HG03439 (cell line): ENCODE results near the gene NPIPB12.
"Not testable (repeated sequence)": the region's sequence is repeated elsewhere in the genome, so short reads cannot be mapped to it uniquely, and the experiment has no call there.

Experiments
- ATAC-seq: cut with Tn5 transposase; IDR thresholded peaks from one replicate; pipeline ENCODE4 v1.9.1; 2021; ENCODE audit warnings: mild to moderate bottlenecking, moderate library complexity; ENCODE audit not compliant: unreplicated experiment

The NPIPB12 gene

DNA sequence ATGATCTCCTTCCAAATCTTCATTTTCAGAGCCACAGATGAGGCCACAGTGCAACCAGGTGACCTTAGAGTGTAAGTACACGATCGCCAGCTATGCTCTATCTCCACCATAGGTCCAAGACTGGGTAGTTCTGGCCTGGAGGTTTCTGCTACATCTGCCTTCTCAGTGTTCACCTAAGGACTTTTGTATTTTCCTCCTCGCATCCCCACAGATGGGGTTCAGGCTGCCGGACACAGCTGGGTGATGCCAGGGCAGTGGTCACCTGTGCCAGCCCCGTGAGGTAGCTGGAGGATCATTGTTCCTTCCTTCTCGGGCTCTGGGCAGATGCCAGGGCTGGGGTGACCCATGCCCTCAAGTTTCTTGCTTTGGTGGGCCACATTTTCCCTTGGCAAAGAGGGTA, at the start of gene NPIPB12:
TSS of gene NPIPB12 (minus strand) at position 101 of the 400 bp plus-strand sequence.
- not testable (repeated sequence) for ATAC-seq

DNA sequence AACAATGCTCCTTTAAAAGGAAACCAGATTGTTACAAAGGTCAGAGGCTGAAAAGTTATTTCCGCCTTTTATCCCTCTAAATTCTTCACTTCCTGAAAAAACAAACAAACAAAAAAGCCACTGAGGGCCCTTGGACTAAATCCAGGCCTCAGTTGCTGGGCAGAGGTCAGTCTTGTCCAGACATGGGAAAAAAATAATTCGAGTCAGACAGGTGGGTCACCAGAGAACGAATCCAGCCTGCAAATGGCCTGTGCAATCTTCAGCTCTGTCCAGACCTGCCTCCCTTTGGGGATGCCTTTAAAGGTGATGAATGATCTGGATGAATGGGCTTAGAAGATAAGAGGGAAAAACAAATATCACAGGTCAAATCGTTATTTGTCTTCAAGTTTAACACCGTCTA, 15.3 kb upstream of the NPIPB12 start:
- not testable (repeated sequence) for ATAC-seq

DNA sequence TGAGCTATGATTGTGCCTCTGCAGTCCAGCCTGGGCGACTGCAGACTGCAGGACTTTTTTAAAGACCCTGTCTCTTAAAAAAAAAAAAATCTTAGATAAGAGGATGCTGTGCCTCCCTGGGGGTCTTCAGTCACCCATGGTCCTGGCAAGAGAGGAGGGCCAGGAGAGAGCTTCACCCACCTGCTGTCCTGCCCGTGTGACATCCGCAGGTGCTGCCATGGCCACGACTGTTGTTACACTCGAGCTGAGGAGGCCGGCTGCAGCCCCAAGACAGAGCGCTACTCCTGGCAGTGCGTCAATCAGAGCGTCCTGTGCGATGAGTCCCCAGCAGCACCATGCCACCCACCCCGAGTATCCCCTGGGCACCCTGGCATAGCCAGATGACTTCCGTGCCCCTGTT, 23.9 kb downstream of the NPIPB12 start:
- ATAC-seq, result not testable (repeated sequence)

DNA sequence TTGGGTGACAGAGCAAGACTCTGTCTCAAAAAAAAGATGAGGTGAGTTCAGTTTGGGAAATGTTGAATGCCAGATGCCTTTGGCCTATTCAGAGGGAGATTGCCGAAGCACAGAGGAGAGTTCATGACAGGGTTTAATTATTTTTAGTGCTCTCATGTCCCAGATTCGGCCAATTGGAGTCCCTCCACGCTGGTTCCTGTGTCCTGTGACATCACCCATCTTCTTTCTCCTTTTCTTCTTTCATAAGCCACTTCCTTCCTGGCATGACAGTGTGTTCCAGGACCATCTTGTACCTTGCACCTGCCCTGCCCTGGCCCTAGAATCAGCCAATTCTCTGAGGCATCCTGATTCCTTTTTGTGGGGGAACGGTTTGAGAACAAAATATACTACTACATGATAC, 34.1 kb downstream of the NPIPB12 start:
- not testable (repeated sequence) for ATAC-seq

DNA sequence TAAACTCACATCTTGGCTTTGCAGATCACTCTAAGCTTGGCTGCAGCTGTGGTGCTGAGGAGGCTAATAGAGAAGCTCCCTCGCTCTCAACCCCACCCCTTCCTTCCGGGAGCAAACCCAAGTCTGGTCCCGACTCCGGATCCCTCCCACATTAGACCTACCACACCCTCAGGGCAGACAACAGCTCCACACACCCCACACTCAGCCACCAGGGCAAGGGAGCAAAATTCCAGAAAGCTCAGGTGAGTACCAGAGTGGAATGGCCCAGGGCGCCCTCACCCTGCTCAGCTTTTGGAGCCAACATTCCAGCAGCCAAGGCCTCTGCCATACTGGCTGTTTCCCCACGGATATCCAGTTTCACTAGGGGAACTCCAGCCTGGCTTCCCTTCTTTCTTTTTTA, 36.5 kb downstream of the NPIPB12 start:
- not testable (repeated sequence) for ATAC-seq

DNA sequence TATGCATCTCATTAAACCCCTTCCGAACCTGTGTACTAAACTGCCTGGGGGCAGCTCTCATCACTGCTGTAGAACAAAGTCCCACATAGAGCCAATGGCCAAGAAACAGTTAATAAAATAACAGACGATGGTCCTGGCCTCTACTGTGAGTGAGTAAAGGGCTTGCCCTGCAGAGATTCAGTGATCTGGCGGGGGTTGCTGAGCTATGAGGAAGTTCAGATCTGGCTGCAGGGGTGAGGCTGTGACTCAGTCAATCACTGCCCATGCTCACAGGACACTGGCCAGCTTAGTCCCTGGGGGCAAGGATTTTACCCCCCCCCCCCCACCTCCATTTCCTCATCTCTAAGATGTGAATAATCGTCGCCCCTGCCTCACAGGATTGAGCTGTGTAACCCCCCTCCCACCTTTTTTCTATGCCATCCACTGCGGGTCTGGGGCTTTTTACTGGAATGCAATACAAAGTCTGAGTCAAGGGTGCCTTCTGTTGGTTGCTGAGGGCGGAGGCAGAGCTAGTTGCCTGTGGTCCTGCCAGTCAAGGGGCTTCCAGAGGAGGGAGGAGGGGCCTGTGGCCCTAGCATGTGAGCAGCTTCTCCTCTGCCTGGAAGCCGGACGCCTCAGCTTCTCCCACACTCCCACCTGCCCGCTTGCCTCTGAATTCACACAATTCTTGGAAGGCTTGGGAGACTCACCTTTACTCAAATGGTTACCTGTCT, 38.4 kb downstream of the NPIPB12 start:
- not testable (repeated sequence) for ATAC-seq

DNA sequence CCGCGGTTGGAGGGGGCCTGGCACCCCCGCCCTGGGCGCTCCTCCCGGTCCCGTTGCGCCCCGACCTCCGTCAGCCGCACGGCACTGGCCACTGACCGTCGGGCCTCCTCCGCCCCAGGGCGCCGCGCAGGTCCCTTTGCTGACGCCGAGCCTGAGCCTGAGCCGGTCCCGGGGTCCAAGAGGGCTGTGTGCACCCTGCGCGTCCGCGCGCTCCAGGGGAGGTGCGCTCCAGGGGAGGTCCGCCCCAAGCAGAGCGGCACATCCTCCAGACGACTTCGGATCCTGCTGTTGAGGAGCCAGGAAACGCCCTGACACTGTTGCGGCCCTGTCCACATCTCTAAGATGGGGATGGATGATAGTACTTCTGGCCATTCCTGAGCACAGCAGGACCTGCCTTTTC, 39.3 kb downstream of the NPIPB12 start:
- ATAC-seq, result not testable (repeated sequence)

DNA sequence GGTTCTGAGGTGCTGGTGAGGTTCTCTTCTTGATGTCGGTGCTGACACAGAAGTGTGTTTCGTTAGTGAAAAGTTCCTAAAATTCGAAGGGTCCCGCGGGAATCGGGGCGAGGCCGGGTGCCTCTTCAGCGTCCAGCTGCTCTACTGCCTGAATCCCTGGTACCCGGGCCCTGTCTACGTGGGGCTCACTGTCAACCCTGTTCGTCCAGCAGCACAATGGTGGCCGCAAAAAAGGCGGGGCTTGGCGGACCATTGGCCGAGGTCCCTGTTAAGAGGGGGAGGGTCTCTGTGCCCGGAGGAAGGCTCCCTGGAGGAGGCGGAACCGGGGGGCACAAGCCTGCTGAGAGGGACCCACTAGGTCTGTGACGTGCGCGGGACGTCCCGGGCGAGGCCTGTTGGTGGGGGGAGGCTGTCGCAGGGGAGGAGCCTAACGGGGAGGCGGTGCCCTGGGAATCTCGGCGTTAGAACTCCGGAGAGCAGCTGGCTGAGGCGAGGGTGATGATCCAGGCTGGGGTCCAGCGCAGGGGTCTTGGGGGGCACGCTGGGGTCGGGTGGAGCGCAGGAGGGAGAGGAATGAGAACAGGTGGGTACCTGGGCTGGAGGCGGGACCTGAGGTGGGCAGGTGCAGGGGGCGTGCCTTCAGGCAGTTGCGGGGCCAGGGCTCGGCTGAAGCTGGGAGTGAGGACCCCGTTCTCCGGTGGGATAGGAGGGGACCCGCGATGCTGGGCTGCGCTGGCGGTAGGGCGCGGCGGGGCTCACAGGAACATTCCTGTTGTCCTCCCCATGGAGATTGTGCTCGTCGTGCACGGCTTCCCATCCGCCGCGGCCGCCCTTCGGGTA, 40.0 kb downstream of the NPIPB12 start:
- not testable (repeated sequence) for ATAC-seq

DNA sequence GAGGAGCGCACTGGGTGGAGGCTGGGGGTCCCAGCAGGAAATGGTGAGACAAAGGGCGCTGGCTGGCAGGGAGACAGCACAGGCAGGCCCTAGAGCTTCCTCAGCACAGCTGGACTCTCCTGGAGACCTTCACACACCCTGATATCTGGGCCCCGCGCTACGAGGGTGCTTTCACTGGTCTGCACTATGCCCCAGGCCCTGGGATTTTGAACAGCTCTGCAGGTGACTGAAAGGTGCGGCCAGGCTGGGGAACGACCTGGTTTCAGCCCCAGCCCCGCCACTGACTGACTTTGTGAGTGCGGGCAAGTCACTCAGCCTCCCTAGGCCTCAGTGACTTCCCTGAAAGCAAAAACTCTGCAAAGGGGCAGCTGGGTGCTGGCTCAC, 45.6 kb downstream of the NPIPB12 start:
- ATAC-seq, result not testable (repeated sequence)

DNA sequence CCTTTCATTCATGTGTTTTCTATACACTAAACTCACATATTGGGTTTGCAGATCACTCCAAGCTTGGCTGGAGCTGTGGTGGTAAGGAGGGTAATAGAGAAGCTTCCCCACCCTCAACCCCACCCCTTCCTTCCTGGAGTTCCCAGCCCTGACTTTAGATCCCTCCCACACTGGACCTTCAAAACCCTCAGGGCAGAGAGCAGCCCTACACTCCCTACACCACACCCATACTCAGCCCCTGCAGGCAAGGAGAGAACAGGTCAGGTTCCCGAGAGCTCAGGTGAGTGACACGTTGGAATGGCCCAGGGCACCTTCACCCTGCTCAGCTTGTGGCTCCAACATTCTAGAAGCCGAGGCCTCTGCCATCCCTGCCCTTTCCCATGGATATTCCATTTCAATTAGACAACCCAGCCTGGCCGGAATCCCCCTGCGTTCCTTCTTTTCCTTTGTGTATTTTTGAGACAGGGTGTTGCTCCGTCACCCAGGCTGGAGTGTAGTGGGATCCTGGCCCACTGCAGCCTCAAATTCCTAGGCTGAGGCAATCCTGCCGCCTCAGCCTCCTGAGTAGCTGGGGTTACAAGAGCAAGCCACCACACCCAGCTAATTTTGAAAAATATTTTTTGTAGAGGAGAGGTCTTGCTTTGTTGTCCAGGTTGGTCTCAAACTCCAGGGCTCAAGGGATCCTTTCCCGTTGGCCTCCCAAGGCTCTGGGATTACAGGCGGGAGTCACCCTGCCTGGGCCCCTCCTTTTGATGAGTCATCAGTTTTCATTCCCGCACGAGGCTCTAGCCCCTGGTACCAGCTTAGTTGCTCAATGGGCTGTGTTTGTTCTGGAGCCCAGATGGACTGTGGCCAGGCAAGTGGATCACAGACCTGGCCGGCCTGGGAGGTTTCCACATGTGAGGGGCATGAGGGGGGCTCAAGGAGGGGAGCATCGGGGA, 46.2 kb downstream of the NPIPB12 start, which contains the start of gene SULT1A4:
TSS of gene SULT1A4 (plus strand) at position 208 of the 941 bp plus-strand sequence. CDS start 1,473 bp downstream, outside the sequence.
- not testable (repeated sequence) for ATAC-seq

DNA sequence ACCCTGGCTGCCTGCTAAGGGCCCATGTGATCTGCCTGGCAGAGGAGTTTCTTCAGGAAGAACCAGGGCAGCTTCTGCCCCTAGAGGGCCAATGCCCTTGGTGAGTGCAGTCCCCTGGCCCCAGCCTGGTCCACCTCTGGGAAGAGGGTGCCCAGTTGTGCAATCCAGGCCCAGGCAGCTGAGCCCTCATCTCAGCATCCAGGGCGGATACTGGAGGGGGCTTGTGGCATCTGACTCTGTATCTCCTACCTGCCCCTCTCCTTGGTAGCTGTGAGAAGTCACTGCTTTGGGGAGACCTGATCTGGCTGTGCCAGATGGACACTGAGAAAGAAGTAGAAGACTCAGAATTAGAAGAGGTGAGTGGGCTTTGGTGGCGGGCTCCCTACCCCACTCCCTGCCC, 48.5 kb downstream of the NPIPB12 start:
- not testable (repeated sequence) for ATAC-seq

DNA sequence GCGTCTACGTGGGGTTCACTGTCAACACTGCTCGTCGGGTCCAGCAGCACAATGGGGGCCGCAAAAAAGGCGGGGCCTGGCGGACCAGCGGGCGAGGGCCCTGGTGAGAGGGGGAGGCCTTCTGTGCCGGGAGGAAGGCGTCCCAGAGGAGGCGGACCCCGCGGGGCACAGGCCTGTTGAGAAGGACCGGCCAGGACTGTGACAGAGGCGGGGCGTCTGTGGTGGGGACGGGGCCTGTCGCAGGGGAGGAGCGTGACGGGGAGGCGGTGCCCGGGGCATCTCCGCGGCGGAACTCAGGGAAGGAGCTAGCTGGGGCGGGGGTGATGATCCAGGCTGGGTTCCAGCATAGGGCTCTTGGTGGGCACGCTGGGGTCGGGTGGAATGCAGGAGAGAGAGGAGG, 51.4 kb downstream of the NPIPB12 start:
- ATAC-seq, result peak; percentile 54

DNA sequence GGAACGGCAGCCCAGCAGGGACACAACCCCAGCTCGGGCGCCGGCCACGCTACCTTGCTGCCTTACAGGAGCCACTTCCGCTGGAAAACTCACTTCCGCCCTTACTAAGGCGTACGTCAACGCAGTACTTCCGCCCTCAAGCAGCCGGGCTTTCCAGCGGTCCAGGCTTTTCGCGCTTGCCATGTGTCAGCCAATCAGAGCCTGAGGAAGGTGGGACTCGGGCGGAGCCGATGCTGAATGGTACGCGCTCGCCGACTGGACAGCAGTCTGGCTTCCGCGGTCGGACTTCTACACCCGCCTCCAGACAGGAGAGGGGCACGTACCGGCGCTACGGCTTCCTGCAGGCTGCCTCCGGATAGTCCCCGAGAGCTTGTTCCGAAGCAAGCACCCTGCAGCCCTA, 51.9 kb downstream of the NPIPB12 start, which contains the start of the genes BOLA2 and SLX1B:
TSS of gene BOLA2 (minus strand) at position 83 of the 400 bp plus-strand sequence. CDS start 98 bp downstream, outside the sequence.
TSS of gene SLX1B (plus strand) at position 265 of the 400 bp plus-strand sequence.
- peak; percentile 85 for ATAC-seq

DNA sequence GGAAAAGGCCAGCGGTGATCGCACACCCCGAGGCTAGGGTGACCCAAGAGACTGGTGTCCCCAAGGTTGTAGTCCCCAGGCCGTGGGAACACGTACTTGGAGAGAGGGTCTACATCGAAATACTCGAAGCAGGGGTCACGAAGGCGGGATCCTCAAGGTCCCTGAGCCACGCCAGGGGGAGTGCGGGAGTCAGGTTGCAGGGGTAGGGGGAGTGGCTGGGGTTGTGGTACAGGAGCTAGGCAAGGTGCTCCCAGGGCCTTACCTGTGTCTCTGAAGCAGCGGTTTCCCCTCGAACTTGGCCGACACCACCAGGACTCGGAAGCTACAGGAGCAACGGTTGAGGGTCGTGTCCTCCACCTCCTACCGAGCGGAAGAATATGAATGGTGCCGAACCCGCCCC, 52.5 kb downstream of the NPIPB12 start:
- peak; percentile 16 for ATAC-seq
